ENCODE results near the gene MECP2.

The MECP2 gene

GRCh38 chrX:154030715-154031305 is 66.7 kb downstream of the MECP2 start:
- DNase-seq = no peak

- no peak for DNase-seq
These were observed 67.3 kb downstream of the MECP2 start for GRCh38 chrX:154030266-154030665.

GRCh38 chrX:154029439-154029838 is 68.1 kb downstream of the MECP2 start:
- DNase-seq = no peak

GRCh38 chrX:154028502-154029184 is 68.9 kb downstream of the MECP2 start:
- DNase-seq = no peak

GRCh38 chrX:154027986-154028385 is 69.5 kb downstream of the MECP2 start:
- DNase-seq = no peak

GRCh38 chrX:154027022-154027402 is 70.5 kb downstream of the MECP2 start:
- DNase-seq = no peak

- DNase-seq = no peak
These were observed 71.1 kb downstream of the MECP2 start for GRCh38 chrX:154026136-154027021.

- no peak for DNase-seq
These were observed 72.3 kb downstream of the MECP2 start for GRCh38 chrX:154025230-154025629.

GRCh38 chrX:154024271-154024670 is 73.2 kb downstream of the MECP2 start:
- no peak for DNase-seq

GRCh38 chrX:154023276-154024000 is 74.1 kb downstream of the MECP2 start:
- no peak for DNase-seq

- no peak for DNase-seq
These were observed 75.4 kb downstream of the MECP2 start for GRCh38 chrX:154022108-154022507.

- DNase-seq = no peak
These were observed 76.3 kb downstream of the MECP2 start for GRCh38 chrX:154021131-154021611.

- DNase-seq = no peak
These were observed 76.9 kb downstream of the MECP2 start for GRCh38 chrX:154020536-154021115.

- no peak for DNase-seq
These were observed 77.6 kb downstream of the MECP2 start, which contains the start of gene IRAK1 for GRCh38 chrX:154019633-154020528. TSS of gene IRAK1 (minus strand) at chrX:154019902. CDS start at chrX:154019812, 90 bp downstream.

- no peak for DNase-seq
These were observed 78.4 kb downstream of the MECP2 start for GRCh38 chrX:154019061-154019621.

GRCh38 chrX:154018518-154019060 is 78.9 kb downstream of the MECP2 start:
- no peak for DNase-seq

- no peak for DNase-seq
These were observed 79.6 kb downstream of the MECP2 start for GRCh38 chrX:154017766-154018517.

- DNase-seq = no peak
These were observed 81.0 kb downstream of the MECP2 start for GRCh38 chrX:154016366-154017076.

GRCh38 chrX:154015581-154016264 is 81.8 kb downstream of the MECP2 start:
- DNase-seq = no peak

All from NCI-H524 treated with DMSO at 0.1 percent for 48 hours (cell line).